Dermis microvascular lymphatic vessel endothelial cell (primary cell): Measurements from ENCODE around the gene ZC3H7B. TPM values are rescaled to one million over a fixed set of nuclear protein-coding genes. Genes with fewer than 3 reads are reported as not detected.
A peak's percentile ranks its signal among the peaks of the same experiment; 100 is the strongest.
"Not testable (repeated sequence)": the region's sequence is repeated elsewhere in the genome, so short reads cannot be mapped to it uniquely, and the experiment has no call there.

ENCODE experiments used
- DNase-seq, 2 donors: peaks; one replicate each; pipeline versions ENCODE4 v3.0.0 to v3.0.0-alpha.2; 2010; ENCODE audit warnings: low read depth in 2 of 2
- total RNA-seq: library from RNA; depleted of rRNA; stranded (reverse); fragments of >200 nt; gene quantifications from 2 replicates; pipeline ENCODE4 v1.2.1, GENCODE V29; 2014

Gene ZC3H7B
- total RNA-seq, 1 donor from 2014 or later: 37.5 TPM

DNA sequence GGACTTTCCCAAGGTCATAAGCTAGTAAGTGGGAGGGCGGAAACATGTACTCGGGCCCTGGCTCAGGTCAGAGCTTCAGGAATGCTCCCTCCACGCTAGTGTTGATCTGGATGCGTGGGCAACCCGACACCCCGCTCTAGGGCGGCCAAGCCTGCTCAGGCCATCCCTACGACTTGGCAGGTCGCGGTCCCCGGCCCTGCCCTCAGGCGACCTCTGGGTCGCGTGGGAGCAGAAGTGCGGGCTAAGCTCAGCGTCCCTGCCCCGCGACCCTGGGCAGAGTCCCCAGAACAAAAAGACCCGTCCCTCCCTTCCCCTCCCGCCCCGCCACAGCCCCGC is 79.6 kb downstream of the ZC3H7B start:
- DNase-seq: peak; percentile 57 to 78

DNA sequence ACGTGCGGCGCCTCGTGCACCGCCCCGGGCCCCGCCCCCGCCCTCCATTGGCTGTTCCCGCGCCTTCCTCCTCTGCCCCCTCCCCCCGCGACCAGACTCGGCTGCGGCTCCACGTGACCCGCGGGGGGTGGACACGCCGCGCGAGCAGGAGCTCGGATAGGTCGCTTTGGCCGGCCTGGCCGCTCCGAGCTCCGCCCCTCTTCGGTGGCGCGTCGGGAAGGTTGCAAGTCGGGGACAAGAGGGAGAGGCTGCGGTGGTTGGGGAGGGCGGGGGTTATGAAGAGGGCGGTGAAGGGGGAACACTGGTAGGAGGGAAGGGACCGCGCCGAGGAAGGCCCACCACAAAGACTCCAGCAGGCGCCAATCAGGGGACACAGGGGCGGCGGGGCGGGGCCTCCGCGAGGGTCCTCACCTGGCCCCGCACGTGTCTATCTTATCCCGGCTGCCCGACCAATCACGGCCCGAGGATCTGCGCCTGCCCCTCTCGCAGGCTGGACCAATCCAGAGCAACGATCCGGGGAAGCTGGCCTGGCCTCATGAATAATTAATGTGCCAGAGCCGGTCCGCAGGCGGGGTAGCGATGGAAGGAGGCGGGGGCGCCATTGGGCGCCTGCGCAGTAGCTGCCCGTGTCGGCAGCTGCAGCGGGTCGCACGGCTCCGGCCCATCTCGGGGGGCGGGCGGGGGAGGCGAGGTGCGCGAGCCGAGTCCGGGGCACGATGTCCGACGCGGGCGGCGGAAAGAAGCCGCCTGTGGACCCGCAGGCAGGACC is 80.2 kb downstream of the ZC3H7B start, which contains the start of gene TEF:
TSS of gene TEF (plus strand) at position 614 of the 769 bp plus-strand sequence. CDS start at position 717, 103 bp downstream.
- DNase-seq: peak; percentile 95 to 98

GRCh38 chr22:41382098-41382578 is 80.8 kb downstream of the ZC3H7B start:
- DNase-seq: peak in 1 of 2 donors; percentile 53

DNA sequence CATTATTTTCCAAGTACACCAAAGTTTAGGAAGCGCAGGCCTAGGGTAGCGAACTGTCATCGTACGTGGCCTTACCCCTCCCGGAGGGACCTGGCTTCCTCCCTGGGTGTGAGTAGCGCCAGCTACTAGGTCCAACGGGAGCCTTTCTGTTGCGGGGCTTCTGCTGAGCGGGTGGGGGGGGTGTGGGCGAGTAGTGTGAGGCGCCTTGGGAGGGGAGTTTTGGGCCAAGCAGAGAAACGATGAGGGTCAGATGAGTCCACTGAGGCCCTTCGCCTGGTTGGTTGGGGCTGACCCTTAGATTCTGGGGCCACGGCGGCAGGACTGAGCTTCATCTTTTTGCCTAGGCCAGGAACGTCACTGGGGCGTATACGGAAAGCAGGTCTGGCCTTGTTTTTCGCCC is 81.3 kb downstream of the ZC3H7B start:
- DNase-seq: no peak

GRCh38 chr22:41383085-41383484 is 81.8 kb downstream of the ZC3H7B start:
- no peak for DNase-seq

GRCh38 chr22:41384128-41384527 is 82.8 kb downstream of the ZC3H7B start:
- DNase-seq: no peak

DNA sequence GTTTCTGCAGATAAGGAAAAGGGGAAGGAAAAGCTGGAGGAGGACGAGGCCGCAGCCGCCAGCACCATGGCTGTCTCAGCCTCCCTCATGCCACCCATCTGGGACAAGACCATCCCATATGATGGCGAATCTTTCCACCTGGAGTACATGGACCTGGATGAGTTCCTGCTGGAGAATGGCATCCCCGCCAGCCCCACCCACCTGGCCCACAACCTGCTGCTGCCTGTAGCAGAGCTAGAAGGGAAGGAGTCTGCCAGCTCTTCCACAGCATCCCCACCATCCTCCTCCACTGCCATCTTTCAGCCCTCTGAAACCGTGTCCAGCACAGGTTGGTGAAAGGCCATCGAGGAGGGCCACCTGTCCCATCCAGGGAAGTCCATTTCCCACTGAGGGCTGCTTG is 86.0 kb downstream of the ZC3H7B start:
- no peak for DNase-seq

DNA sequence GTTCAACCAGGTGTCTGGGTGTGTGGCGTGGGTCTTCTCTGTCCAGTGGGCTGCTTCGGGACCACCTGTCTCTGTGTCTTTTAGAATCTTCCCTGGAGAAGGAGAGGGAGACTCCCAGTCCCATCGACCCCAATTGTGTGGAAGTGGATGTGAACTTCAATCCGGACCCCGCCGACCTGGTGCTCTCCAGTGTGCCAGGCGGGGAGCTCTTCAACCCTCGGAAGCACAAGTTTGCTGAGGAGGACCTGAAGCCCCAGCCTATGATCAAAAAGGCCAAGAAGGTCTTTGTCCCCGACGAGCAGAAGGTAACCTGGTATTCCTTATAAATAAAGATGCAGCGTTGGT is 92.7 kb downstream of the ZC3H7B start:
- no peak for DNase-seq

DNA sequence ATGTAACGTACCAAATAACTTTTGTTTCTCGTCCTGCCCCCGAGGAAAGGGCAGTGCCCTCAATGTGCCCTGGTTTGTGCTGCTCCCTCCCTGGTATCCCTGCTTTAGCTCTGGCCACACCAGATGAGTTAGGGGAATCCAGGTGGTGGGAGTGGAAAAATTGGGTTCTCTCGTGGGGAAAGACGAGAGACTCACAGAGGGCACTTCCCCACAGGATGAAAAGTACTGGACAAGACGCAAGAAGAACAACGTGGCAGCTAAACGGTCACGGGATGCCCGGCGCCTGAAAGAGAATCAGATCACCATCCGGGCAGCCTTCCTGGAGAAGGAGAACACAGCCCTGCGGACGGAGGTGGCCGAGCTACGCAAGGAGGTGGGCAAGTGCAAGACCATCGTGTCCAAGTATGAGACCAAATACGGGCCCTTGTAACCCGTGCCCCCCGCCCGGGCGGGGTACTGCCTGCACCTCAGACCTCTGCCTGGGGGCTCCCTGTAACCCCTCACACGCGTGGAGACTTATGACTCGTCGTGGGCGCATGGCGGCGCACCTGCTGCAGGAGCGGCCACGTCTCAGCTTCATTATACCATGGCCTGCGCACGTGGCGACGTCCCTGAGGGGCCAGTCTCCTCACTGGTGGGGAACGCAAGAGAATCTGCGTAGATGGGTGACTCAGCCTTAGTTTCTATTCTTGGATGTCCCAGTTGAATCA is 94.4 kb downstream of the ZC3H7B start:
- no peak for DNase-seq

- DNase-seq: no peak
Measured at GRCh38 chr22:41397143-41397811, 96.0 kb downstream of the ZC3H7B start.

DNA sequence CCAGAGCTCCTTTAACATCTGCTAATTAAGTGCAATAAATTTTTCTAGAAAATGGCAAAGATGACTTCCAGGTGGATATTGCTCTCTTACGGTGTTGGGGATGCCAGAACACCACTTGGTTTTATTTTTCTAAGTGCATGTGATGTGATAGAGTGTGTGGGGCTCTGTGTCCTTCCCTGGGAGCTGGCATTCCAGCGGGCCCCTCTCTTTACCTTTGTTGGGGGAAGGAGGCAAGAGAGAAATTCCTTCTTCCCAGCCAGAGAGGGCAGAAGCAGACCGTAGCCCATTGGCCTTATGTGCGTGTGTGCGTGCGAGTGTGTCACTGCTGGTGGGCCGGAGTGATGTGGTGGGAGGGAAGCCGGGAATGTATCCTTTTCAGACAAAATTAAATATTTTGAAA is 97.6 kb downstream of the ZC3H7B start:
- no peak for DNase-seq

DNA sequence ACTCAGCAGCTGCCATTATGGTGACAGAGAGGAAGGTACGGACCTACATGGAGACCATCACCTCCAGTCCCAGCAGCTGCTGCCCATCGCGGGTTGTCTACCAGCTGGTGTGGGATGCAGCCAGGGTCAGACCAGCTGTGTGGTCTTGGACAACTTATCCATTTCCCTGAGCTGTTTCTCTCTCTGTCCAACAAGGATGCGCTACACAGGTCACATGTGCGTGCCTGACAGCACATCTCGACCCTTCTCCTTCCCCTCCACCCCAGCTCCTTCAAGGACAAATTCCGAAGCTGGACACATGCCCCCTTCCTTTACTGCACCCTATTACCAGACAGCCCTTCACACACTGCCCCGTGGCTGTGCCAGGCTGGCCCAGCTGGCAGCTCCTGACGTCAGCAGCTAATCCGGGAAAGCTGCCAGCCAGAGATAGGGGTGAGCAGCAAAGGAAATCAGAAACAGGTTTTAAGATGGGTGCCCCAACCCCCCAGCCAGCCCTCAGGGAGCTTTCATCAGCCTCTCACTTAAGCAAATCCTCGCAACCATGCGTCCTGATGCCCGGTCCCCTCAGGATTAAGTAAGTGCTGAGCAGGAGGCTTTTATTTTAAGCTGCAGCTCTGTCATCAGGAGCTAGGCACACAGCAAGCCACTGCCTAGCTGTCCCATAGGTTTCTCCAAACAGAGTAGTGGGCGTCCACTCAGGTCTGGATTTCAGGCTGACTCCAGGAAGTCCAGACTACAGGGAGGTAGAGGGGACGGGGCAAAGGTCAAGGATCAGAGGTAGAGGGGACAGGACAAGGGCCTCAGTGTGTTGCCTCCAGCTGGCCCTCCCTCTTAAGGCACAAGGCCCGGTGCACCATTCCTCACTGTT is 100.7 kb downstream of the ZC3H7B start:
- peak in 1 of 2 donors; percentile 43 for DNase-seq

DNA sequence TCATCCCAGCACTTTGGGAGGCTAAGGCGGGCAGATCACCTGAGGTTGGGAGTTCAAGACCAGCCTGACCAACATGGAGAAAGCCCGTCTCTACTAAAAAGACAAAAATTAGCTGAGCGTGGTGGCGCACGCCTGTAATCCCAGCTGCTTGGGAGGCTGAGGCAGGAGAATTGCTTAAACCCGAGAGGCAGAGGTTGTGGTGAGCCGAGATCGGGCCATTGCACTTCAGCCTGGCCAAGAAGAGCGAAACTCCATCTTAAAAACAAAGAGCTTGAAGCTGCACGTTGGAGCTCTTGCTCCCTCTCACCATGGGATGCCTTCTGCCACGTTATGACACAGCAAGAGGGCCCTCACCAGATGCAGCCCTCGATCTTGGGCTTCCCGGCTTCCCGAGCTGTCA is 101.5 kb downstream of the ZC3H7B start:
- DNase-seq: not testable (repeated sequence)

DNA sequence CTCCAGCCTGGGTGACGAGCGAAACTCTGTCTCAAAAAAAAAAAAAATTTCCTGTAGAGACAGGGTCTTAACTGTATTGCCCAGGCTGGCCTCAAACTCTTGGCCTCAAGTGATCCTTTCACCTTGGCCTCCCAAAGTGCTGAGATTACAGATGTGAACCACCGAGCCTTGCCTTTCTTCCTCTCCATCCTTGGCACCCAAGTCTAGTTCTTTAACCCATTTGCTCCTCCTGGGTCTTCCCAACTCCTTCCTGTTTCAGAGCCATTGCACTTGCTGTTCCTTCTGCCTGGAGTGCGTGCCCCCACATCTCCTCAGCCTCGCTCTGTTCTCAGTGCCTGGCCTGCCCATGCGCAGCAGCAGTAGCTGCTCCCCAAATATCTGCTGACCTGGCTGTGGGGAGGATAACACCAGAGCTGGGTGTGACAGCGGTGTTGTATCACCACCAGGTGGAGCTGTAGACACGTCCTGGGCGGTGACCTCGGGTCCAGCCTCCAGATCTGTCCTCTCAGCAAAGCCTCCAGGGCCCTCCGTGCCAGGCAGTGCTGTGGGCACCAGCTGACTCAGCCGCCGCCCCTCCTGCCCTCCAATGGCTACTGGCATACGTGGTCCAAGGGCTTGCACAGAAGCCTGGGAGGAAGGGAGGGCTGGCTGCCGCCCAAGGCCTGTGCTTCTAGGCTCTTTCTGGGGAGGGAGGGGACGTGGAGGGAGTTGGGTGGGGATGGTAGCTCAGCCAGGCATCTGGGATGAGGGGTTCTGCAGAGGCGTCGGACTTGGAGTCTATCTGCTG is 102.4 kb downstream of the ZC3H7B start:
- peak; percentile 69 to 83 for DNase-seq

DNA sequence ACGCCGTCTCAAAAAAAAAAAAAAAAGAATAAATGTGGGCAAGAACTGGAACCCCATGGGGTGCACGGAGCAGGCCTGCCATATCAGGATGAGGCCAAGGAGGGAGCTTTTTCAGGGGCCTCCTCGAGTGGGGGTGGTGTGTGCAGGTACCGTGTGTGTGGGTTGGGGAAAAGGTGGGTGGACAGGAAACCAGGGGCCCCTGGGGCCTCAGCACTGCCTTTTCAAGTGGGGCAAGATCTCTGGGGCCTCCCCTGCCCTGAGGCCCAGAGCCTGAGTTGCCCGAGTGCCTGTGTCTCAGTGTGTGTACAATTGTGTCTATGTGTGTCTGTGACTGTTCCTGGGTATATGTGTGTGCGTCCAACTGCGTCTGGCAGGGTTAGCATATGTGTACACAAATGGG is 104.3 kb downstream of the ZC3H7B start:
- DNase-seq: no peak

- no peak for DNase-seq
Measured at GRCh38 chr22:41406410-41406809, 105.1 kb downstream of the ZC3H7B start.

DNA sequence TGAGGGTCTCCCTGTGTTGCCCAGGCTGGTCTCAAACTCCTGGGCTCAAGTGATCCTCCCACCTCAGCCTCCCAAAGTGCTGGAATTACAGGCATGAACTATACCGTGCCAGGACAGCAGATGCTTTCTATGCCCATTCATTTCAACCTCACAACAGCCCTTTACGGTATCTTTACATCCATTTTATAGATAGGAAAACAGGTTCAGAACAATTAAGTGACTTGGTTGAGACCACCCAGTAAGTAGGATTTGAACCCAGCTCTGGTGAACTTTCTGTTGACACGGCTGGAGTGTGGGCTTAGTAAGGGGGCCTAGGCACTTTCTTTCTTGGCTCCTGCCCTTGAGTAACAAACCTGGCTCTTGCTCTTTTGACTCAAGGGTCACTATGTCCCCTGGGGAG is 106.1 kb downstream of the ZC3H7B start:
- no peak for DNase-seq

DNA sequence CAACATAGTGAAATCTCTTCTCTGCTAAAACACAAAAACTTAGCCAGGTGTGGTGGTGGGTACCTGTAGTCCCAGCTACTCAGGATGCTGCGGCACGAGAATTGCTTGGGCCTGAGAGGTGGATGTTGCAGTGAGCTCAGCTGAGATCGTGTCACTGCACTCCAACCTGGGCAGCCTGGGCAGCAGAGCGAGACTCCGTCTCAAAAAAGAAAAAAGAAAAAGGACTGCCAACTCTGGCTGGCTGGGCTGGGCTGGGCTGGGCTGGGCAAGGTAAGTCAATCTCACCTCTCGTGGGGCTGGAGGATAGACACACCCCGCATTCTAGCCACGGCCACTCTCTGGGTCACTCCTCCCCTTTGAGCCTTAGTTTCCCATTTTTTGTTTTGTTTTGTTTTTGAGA is 107.3 kb downstream of the ZC3H7B start:
- DNase-seq: no peak
